Measurements from ENCODE around the gene DCAF15. TPM values are rescaled to one million over a fixed set of nuclear protein-coding genes. Genes with fewer than 3 reads are reported as not detected.

The DCAF15 gene
- total and polyA plus RNA-seq, 2 experiments from 2014 or later, result 9.3 to 11.5 TPM

DNA sequence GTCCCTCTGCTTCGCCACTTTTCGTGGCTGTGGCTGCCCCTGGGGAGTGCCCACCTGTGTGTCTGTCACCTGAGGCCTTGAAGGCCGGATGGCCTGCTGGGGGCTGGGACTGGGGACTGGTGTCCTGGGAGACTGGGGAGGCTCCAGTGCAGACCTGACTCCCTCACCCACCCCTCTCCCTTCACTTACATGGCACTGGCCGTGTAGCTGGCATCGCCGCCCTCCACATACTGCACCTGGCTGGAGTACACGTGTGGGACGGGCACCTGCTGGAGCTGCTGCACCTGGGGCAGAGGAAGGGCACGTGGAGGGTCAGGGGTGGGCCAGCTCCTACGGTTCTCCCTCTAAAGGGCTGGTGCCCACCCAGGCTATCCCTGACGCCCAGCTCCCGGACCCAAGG lies 25.5 kb downstream of the DCAF15 start:
- H3K27ac ChIP-seq, result no peak overlapping the region
- WGBS, 2 experiments (ENCODE audit: low coverage in 1 of 2, low lambda C conversion rate in 2 of 2, missing lambda C conversion rate in 2 of 2), result 93 to 94% methylated on average over 8 to 12 of the region's 12 CpGs
- H3K36me3 ChIP-seq (ENCODE audit: low read depth), result no peaks in the 10 kb centered on the region
- H3K9me3 ChIP-seq (ENCODE audit: low read depth), result no peaks in the 10 kb centered on the region
- no peaks in the 10 kb centered on the region for H3K4me1 ChIP-seq (ENCODE audit: insufficient read depth)
- no peak overlapping the region for H3K9ac ChIP-seq
- no peaks in the 10 kb centered on the region for H3K79me2 ChIP-seq (ENCODE audit: insufficient read depth)
- in situ Hi-C loops (cut with MboI), result no loop called here
- H3K4me3 ChIP-seq, result no peak overlapping the region
- no peaks in the 10 kb centered on the region for H3F3A ChIP-seq (ENCODE audit: insufficient read depth)
- H2AFZ ChIP-seq, result no peak overlapping the region
- H3K4me2 ChIP-seq (ENCODE audit: unreplicated experiment), result no peak overlapping the region
- DNase-seq, result no peak
- H4K20me1 ChIP-seq (ENCODE audit: insufficient read depth), result no peaks in the 10 kb centered on the region
- no peaks in the 10 kb centered on the region for H3K27me3 ChIP-seq (replicated peaks; ENCODE audit: insufficient read depth)
- H3K9me2 ChIP-seq (ENCODE audit: insufficient read depth), result no peaks in the 10 kb centered on the region
- TF ChIP-seq EZH2 (IDR thresholded peaks at IDR 0.05; ENCODE audit: insufficient read depth, poor library complexity, severe bottlenecking) (no peak), EZH2phosphoT487 (IDR thresholded peaks at IDR 0.05; ENCODE audit: insufficient read depth, low read depth) (no peak)

DNA sequence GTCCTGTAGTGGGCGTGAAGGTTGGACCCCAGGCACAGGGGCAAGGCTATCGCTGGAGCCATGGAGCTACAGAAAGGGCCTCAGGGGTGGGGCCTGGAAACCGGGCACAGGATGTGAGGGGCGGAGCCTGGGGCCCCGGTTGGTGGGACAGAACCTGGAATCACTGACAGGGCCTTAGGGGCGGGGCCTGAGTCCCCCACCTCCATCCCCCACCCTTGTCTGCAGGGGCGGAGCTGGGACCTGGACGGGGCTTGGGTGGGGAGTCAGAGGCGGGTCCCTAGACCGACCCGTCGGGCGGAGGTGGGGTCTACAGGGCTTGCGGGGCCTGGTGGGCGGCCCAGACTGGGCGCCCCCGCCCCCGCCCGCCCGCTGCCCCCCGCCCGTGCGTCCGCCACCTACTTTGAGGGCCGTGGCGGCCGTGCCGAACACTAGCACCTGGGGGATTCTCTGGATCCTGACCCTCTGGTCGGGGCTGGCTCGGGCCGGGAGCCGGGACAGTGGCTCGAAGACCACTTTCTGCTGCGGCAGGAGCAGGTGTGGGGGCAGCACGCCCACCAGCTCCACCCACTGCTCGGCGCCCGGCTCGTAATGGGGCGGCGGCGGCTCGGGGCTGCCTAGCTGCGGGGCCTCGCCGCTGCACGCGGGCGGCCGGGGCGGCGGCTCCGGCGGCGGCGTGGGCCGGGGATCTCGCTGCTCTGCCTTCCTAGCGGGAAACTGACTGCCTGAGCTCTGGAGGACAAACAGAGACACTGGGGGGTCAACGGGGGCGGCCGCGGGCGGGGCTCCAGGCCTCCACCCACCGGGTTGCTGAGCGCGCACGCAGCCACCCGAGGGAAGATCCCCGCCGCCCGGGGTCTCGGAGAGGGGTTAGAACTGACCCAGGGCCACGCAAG lies 26.3 kb downstream of the DCAF15 start:
- Histone ChIP-seq H2AFZ (0 out of 2 replicates have a peak overlapping the region, but pooled peaks have one; percentile 45), H3K4me3 (peak overlapping the region; percentile 37), H3K9ac (0 out of 2 replicates have a peak overlapping the region, but pooled peaks have one; percentile 27), H4K20me1 (ENCODE audit: insufficient read depth) (no peaks in the 10 kb centered on the region), H3K4me2 (ENCODE audit: unreplicated experiment) (peak overlapping the region; percentile 41), H3K27ac (no peak overlapping the region), H3K36me3 (ENCODE audit: low read depth) (no peaks in the 10 kb centered on the region), H3F3A (ENCODE audit: insufficient read depth) (no peaks in the 10 kb centered on the region), H3K79me2 (ENCODE audit: insufficient read depth) (no peaks in the 10 kb centered on the region), H3K27me3 (replicated peaks; ENCODE audit: insufficient read depth) (no peaks in the 10 kb centered on the region), H3K4me1 (ENCODE audit: insufficient read depth) (no peaks in the 10 kb centered on the region), H3K9me3 (ENCODE audit: low read depth) (no peaks in the 10 kb centered on the region), H3K9me2 (ENCODE audit: insufficient read depth) (no peaks in the 10 kb centered on the region)
- WGBS, 2 experiments (ENCODE audit: low coverage in 1 of 2, low lambda C conversion rate in 2 of 2, missing lambda C conversion rate in 2 of 2), result 15 to 16% methylated on average over 18 to 43 of the region's 74 CpGs
- TF ChIP-seq EZH2 (IDR thresholded peaks at IDR 0.05; ENCODE audit: insufficient read depth, poor library complexity, severe bottlenecking) (no peak), EZH2phosphoT487 (IDR thresholded peaks at IDR 0.05; ENCODE audit: insufficient read depth, low read depth) (no peak)
- in situ Hi-C loops (cut with MboI), result no loop called here
- peak; percentile 46 for DNase-seq

DNA sequence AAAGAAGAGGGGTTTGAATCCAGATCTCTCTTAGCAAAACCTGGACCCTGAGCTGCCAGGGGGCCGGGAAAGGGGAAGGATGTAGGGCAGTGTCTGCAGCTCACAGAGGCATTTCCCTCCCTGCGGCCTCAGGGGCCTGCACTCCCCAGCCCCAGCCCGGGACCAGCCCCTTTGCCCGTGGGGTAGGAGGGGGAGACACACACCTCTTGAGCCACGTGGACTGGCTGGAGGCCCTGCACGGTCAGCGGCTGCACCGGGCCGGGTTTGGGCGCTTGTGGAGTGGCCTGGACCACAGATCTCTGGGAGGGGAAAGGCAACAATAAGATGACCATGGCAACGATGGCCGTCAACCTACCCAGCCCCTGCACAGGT lies 26.9 kb downstream of the DCAF15 start:
- H3K9me3 ChIP-seq (ENCODE audit: low read depth), result no peaks in the 10 kb centered on the region
- no peaks in the 10 kb centered on the region for H3F3A ChIP-seq (ENCODE audit: insufficient read depth)
- no peaks in the 10 kb centered on the region for H3K4me1 ChIP-seq (ENCODE audit: insufficient read depth)
- no peaks in the 10 kb centered on the region for H3K36me3 ChIP-seq (ENCODE audit: low read depth)
- H3K27ac ChIP-seq, result no peak overlapping the region
- no peaks in the 10 kb centered on the region for H3K9me2 ChIP-seq (ENCODE audit: insufficient read depth)
- H2AFZ ChIP-seq, result 0 out of 2 replicates have a peak overlapping the region, but pooled peaks have one; percentile 45
- peak overlapping the region; percentile 41 for H3K4me2 ChIP-seq (ENCODE audit: unreplicated experiment)
- in situ Hi-C loops (cut with MboI), result no loop called here
- no peaks in the 10 kb centered on the region for H3K79me2 ChIP-seq (ENCODE audit: insufficient read depth)
- H3K4me3 ChIP-seq, result peak overlapping the region; percentile 37; the same call in 1 of the 2 replicates
- H4K20me1 ChIP-seq (ENCODE audit: insufficient read depth), result no peaks in the 10 kb centered on the region
- 0 out of 2 replicates have a peak overlapping the region, but pooled peaks have one; percentile 27 for H3K9ac ChIP-seq
- DNase-seq, result no peak
- TF ChIP-seq EZH2 (IDR thresholded peaks at IDR 0.05; ENCODE audit: insufficient read depth, poor library complexity, severe bottlenecking) (no peak), EZH2phosphoT487 (IDR thresholded peaks at IDR 0.05; ENCODE audit: insufficient read depth, low read depth) (no peak)
- WGBS, 2 experiments (ENCODE audit: low coverage in 1 of 2, low lambda C conversion rate in 2 of 2, missing lambda C conversion rate in 2 of 2), result 45 to 48% methylated on average over 12 of the region's 12 CpGs
- no peaks in the 10 kb centered on the region for H3K27me3 ChIP-seq (replicated peaks; ENCODE audit: insufficient read depth)

DNA sequence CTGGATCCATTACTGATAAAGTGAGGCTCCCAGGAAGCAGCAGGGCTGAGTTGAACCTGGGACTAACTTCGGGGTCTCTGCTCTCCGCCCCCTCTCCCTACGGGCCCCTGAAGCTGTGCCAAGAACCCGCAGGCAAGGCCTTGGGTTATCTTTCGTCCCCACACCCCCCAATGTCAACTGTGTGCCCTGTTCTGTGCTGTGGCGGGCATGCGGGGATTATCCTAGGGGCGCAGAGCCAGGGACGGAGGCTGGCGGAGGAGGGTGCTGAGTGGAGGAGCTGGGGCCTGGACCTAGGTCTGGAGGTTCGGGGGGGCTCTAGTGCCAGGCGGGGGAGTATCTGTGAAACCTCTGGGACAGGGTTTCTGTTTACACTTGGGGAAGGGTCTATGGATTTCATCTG lies 27.4 kb downstream of the DCAF15 start:
- H3K9me3 ChIP-seq (ENCODE audit: low read depth), result no peaks in the 10 kb centered on the region
- no peaks in the 10 kb centered on the region for H3F3A ChIP-seq (ENCODE audit: insufficient read depth)
- H3K9ac ChIP-seq, result no peak overlapping the region
- H3K4me2 ChIP-seq (ENCODE audit: unreplicated experiment), result no peak overlapping the region
- no peak overlapping the region for H3K27ac ChIP-seq
- no peak for DNase-seq
- H3K4me3 ChIP-seq, result no peak overlapping the region
- no peaks in the 10 kb centered on the region for H3K79me2 ChIP-seq (ENCODE audit: insufficient read depth)
- H3K27me3 ChIP-seq (replicated peaks; ENCODE audit: insufficient read depth), result no peaks in the 10 kb centered on the region
- no peak for TF ChIP-seq EZH2 (IDR thresholded peaks at IDR 0.05; ENCODE audit: insufficient read depth, poor library complexity, severe bottlenecking)
- TF ChIP-seq EZH2phosphoT487 (IDR thresholded peaks at IDR 0.05; ENCODE audit: insufficient read depth, low read depth), result no peak
- H3K9me2 ChIP-seq (ENCODE audit: insufficient read depth), result no peaks in the 10 kb centered on the region
- H3K36me3 ChIP-seq (ENCODE audit: low read depth), result no peaks in the 10 kb centered on the region
- in situ Hi-C loops (cut with MboI), result no loop called here
- no peak overlapping the region for H2AFZ ChIP-seq
- no peaks in the 10 kb centered on the region for H4K20me1 ChIP-seq (ENCODE audit: insufficient read depth)
- WGBS, 2 experiments (ENCODE audit: low coverage in 1 of 2, low lambda C conversion rate in 2 of 2, missing lambda C conversion rate in 2 of 2), result 93 to 94% methylated on average over 12 of the region's 12 CpGs
- H3K4me1 ChIP-seq (ENCODE audit: insufficient read depth), result no peaks in the 10 kb centered on the region

All from GM23248 (cell line).